H9 (cell line): ENCODE measurements around the gene HOXC11. TPM values are rescaled to one million over a fixed set of nuclear protein-coding genes. Genes with fewer than 3 reads are reported as not detected.
A peak's percentile ranks its signal among the peaks of the same experiment; 100 is the strongest.

Experiments
- DNase-seq: peaks from one replicate; pipeline ENCODE4 v3.0.0-alpha.2; 2017
- H2AFZ ChIP-seq: one replicate; pipeline ENCODE4 v1.6.1; 2013; ENCODE audit warnings: mild to moderate bottlenecking, low read length, control low read depth, moderate library complexity
- H2AK5ac ChIP-seq: 2 replicates; pipeline ENCODE4 v1.6.1; 2013; ENCODE audit warnings: low read length, control low read depth, mixed read lengths; ENCODE audit not compliant: insufficient read length
- H2BK120ac ChIP-seq: one replicate; pipeline ENCODE4 v1.6.1; 2013; ENCODE audit warnings: low read depth, mild to moderate bottlenecking, low read length, control low read depth, inconsistent platforms; ENCODE audit not compliant: poor library complexity, severe bottlenecking
- H2BK12ac ChIP-seq: 2 replicates; pipeline ENCODE4 v1.6.1; 2013; ENCODE audit warnings: low read length, control low read depth, mixed read lengths, low read depth; ENCODE audit not compliant: insufficient read length
- H2BK15ac ChIP-seq: 2 replicates; pipeline ENCODE4 v1.6.1; 2013; ENCODE audit warnings: low read depth, low read length, control low read depth
- H2BK20ac ChIP-seq: one replicate; pipeline ENCODE4 v1.6.1; 2013; ENCODE audit warnings: low read depth, mild to moderate bottlenecking, low read length, control low read depth, inconsistent platforms; ENCODE audit not compliant: poor library complexity, severe bottlenecking
- H2BK5ac ChIP-seq: 2 replicates; pipeline ENCODE4 v1.6.1; 2013; ENCODE audit warnings: low read length, control low read depth, mixed read lengths; ENCODE audit not compliant: insufficient read length
- H3K14ac ChIP-seq: 2 replicates; pipeline ENCODE4 v1.6.1; 2013; ENCODE audit warnings: low read length, control low read depth; ENCODE audit not compliant: insufficient read depth
- H3K18ac ChIP-seq: 2 replicates; pipeline ENCODE4 v1.6.1; 2013; ENCODE audit warnings: low read depth, mild to moderate bottlenecking, mixed read lengths, low read length, control low read depth; ENCODE audit not compliant: insufficient read length
- H3K23ac ChIP-seq: 2 replicates; pipeline ENCODE4 v1.6.1; 2013; ENCODE audit warnings: low read length, control low read depth, mixed read lengths, low read depth; ENCODE audit not compliant: insufficient read length
- H3K23me2 ChIP-seq: 2 replicates; pipeline ENCODE4 v1.6.1; 2013; ENCODE audit warnings: low read depth, mild to moderate bottlenecking, mixed read lengths, low read length, control low read depth; ENCODE audit not compliant: insufficient read length, poor library complexity, severe bottlenecking
- H3K27ac ChIP-seq: 2 replicates; pipeline ENCODE4 v1.5.1; 2013; ENCODE audit warnings: low read length, control low read depth, mixed read lengths, low read depth; ENCODE audit not compliant: insufficient read length
- H3K27me3 ChIP-seq: 2 replicates; pipeline ENCODE4 v1.6.1; 2013; ENCODE audit warnings: low read length, control low read depth, inconsistent platforms; ENCODE audit not compliant: insufficient read depth
- H3K4ac ChIP-seq: 2 replicates; pipeline ENCODE4 v1.6.1; 2013; ENCODE audit warnings: low read depth, mild to moderate bottlenecking, control low read depth, inconsistent platforms, low read length, moderate library complexity
- H3K4me1 ChIP-seq: 2 replicates; pipeline ENCODE4 v1.6.1; 2013; ENCODE audit warnings: low read length, control low read depth, inconsistent platforms; ENCODE audit not compliant: insufficient read depth
- H3K4me2 ChIP-seq: 2 replicates; pipeline ENCODE4 v1.6.1; 2013; ENCODE audit warnings: low read length, control low read depth, mixed read lengths; ENCODE audit not compliant: insufficient read length, insufficient read depth
- H3K56ac ChIP-seq: 2 replicates; pipeline ENCODE4 v1.6.1; 2013; ENCODE audit warnings: low read depth, mild to moderate bottlenecking, mixed read lengths, low read length, control low read depth; ENCODE audit not compliant: insufficient read length
- H3K79me1 ChIP-seq: 2 replicates; pipeline ENCODE4 v1.6.1; 2013; ENCODE audit warnings: low read depth, mild to moderate bottlenecking, moderate library complexity, low read length, control low read depth, inconsistent platforms; ENCODE audit not compliant: insufficient read depth, poor library complexity, severe bottlenecking
- H3K79me2 ChIP-seq: 2 replicates; pipeline ENCODE4 v1.6.1; 2013; ENCODE audit warnings: low read length, control low read depth, inconsistent platforms; ENCODE audit not compliant: insufficient read depth
- H3K9ac ChIP-seq: 2 replicates; pipeline ENCODE4 v1.6.1; 2013; ENCODE audit warnings: low read length, control low read depth, mixed read lengths; ENCODE audit not compliant: insufficient read length; ENCODE audit errors: extremely low read depth
- H3K9me3 ChIP-seq: one replicate; pipeline ENCODE4 v1.6.1; 2013; ENCODE audit warnings: low read depth, low read length, inconsistent platforms; ENCODE audit not compliant: control insufficient read depth
- H3T11ph ChIP-seq: one replicate; pipeline ENCODE4 v1.6.1; 2013; ENCODE audit warnings: mild to moderate bottlenecking, low read length, control low read depth, inconsistent platforms
- H4K20me1 ChIP-seq: one replicate; pipeline ENCODE4 v1.6.1; 2013; ENCODE audit not compliant: control insufficient read depth, insufficient read length, insufficient read depth
- H4K5ac ChIP-seq: 2 replicates; pipeline ENCODE4 v1.6.1; 2013; ENCODE audit warnings: low read depth, mild to moderate bottlenecking, mixed read lengths, low read length, control low read depth; ENCODE audit not compliant: insufficient read length
- H4K8ac ChIP-seq: replicated peaks from 2 replicates; pipeline ENCODE4 v1.6.1; 2013; ENCODE audit warnings: low read length, control low read depth, mixed read lengths, low read depth; ENCODE audit not compliant: insufficient read length
- H4K91ac ChIP-seq: 2 replicates; pipeline ENCODE4 v1.6.1; 2013; ENCODE audit warnings: low read depth, mild to moderate bottlenecking, moderate library complexity, mixed read lengths, low read length, control low read depth; ENCODE audit not compliant: insufficient read length
- H3K27ac Mint-ChIP-seq, 3 experiments: 2 replicates in 2 of 3; 3 replicates in 1 of 3; pipeline ENCODE4 v1.8.0; 2020 to 2021; ENCODE audit warnings: mixed read lengths in 3 of 3, mild to moderate bottlenecking in 1 of 3, moderate library complexity in 1 of 3
- H3K27me3 Mint-ChIP-seq: 2 replicates; pipeline ENCODE4 v1.8.0; 2021; ENCODE audit warnings: low read depth, mild to moderate bottlenecking, moderate library complexity, mixed read lengths
- H3K36me3 Mint-ChIP-seq, 3 experiments: 2 replicates in 2 of 3; 3 replicates in 1 of 3; pipeline ENCODE4 v1.8.0; 2020 to 2021; ENCODE audit warnings: low read depth in 3 of 3, mixed read lengths in 3 of 3; ENCODE audit not compliant: insufficient read depth in 1 of 3
- H3K4me1 Mint-ChIP-seq, 2 experiments: 2 replicates each; pipeline ENCODE4 v1.8.0; 2020; ENCODE audit warnings: mixed read lengths in 2 of 2
- H3K4me3 Mint-ChIP-seq, 2 experiments: 2 replicates in 1 of 2; 3 replicates in 1 of 2; pipeline ENCODE4 v1.8.0; 2020 to 2021; ENCODE audit warnings: mild to moderate bottlenecking in 2 of 2, mixed read lengths in 2 of 2, moderate library complexity in 1 of 2
- H3K9me3 Mint-ChIP-seq, 2 experiments: 2 replicates in 1 of 2; 3 replicates in 1 of 2; pipeline ENCODE4 v1.8.0; 2020; ENCODE audit warnings: mild to moderate bottlenecking in 2 of 2, mixed read lengths in 2 of 2, moderate library complexity in 1 of 2
- WGBS: extraction: QIAGEN DNeasy Blood & Tissue Kit; methylation state at CpG from one replicate; pipeline ENCODE4 v1.1.7; 2013; ENCODE audit warnings: missing lambda C conversion rate, low lambda C conversion rate, mixed read lengths; ENCODE audit not compliant: insufficient read length; ENCODE audit errors: extremely low coverage; 5-methylcytosine and 5-hydroxymethylcytosine counted together
- long read RNA-seq: library from polyadenylated mRNA; unstranded; transcript quantifications from one replicate; pipeline ENCODE4 v2.0.0, GENCODE V29; 2020
- total RNA-seq: library from RNA; stranded (reverse); gene quantifications from 2 replicates; pipeline ENCODE4 v1.2.1, GENCODE V29; 2021
- TF ChIP-seq, protein P1 (sequence below): fragments of 200-600 bp; sonication (generic); conservative IDR thresholded peaks from 3 replicates; pipeline ENCODE4 v1.8.0; 2021; ENCODE audit warnings: antibody characterized with exemption, mild to moderate bottlenecking

The HOXC11 gene
- not detected in 2 replicates for total RNA-seq
- long read RNA-seq, result 0 reads

DNA sequence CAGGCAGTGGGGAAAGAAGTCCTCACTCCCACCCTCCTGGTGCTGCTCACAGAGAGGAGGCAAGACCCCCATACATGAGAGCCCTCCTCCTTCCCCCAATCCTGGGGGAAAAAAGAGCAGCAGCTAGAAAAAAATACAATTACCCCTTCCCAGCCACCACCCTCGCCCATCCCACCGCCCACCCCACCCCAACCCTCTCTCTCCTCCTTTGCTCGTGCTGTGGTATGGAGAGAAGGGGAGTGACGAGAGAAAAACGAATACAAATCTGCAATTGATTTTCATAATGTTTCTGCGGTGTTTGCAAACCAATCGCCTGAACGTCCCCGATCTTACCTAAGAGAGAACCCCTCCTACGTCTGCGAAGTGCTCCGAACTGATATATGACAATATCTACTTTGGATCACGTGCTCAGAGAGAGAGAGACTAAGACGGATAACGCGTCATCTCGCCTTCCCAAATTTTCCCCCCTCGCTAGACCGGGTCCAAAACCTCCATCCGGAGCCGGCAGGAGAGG is at the start of gene HOXC11:
Gene HOXC11, plus strand, starts transcription at position 405 of the 514 bp plus-strand sequence. CDS start 116 bp downstream, outside the sequence.
- no peak within 1 kb of the TSS for H2BK12ac ChIP-seq
- TF ChIP-seq, protein P1, sequence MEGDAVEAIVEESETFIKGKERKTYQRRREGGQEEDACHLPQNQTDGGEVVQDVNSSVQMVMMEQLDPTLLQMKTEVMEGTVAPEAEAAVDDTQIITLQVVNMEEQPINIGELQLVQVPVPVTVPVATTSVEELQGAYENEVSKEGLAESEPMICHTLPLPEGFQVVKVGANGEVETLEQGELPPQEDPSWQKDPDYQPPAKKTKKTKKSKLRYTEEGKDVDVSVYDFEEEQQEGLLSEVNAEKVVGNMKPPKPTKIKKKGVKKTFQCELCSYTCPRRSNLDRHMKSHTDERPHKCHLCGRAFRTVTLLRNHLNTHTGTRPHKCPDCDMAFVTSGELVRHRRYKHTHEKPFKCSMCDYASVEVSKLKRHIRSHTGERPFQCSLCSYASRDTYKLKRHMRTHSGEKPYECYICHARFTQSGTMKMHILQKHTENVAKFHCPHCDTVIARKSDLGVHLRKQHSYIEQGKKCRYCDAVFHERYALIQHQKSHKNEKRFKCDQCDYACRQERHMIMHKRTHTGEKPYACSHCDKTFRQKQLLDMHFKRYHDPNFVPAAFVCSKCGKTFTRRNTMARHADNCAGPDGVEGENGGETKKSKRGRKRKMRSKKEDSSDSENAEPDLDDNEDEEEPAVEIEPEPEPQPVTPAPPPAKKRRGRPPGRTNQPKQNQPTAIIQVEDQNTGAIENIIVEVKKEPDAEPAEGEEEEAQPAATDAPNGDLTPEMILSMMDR, result no peak

More for the DNA sequence above, at the start of gene HOXC11:
- Mint-ChIP-seq H3K27ac (no peak within 1 kb of the TSS), H3K9me3 (peaks cover 6 to 14% of the 10 kb centered on the region in 2 experiments), H3K27me3 (peaks cover 100% of the 10 kb centered on the region), H3K36me3 (peaks cover 0 to 8% (median 3%) of the 10 kb centered on the region in 3 experiments; a peak in 3 of 7 replicates), H3K4me1 (peaks cover 14 to 21% of the 10 kb centered on the region in 2 experiments), H3K4me3 (peak within 1 kb of the TSS; percentile 30 to 68)
- Histone ChIP-seq H4K91ac (no peak within 1 kb of the TSS), H2BK15ac (no peak within 1 kb of the TSS; the same call in 1 of the 2 replicates), H4K5ac (no peak within 1 kb of the TSS), H4K20me1 (no peaks in the 10 kb centered on the region), H3K79me1 (no peaks in the 10 kb centered on the region), H2BK120ac (no peak within 1 kb of the TSS), H3K4me2 (peak within 1 kb of the TSS; percentile 10), H4K8ac (no peak within 1 kb of the TSS), H2BK20ac (no peak within 1 kb of the TSS), H3K56ac (no peak within 1 kb of the TSS), H2BK5ac (no peak within 1 kb of the TSS), H3K14ac (no peak within 1 kb of the TSS), H3K27me3 (peaks cover 99% of the 10 kb centered on the region), H3K79me2 (no peaks in the 10 kb centered on the region), H3T11ph (no peak within 1 kb of the TSS), H3K9me3 (no peaks in the 10 kb centered on the region), H3K9ac (no peak within 1 kb of the TSS), H3K27ac (no peak within 1 kb of the TSS), H2AFZ (no peak within 1 kb of the TSS), H2AK5ac (no peak within 1 kb of the TSS), H3K4ac (no peak within 1 kb of the TSS), H3K23ac (no peak within 1 kb of the TSS), H3K23me2 (no peaks in the 10 kb centered on the region), H3K4me1 (no peaks in the 10 kb centered on the region), H3K18ac (no peak within 1 kb of the TSS)
- no CpG with 5 or more reads among the region's 21 CpGs for WGBS
- DNase-seq, result no peak
